Right ventricle myocardium superior (tissue), 1 donor: ENCODE results near the gene PHLDA2. TPM values are rescaled to one million over a fixed set of nuclear protein-coding genes. Genes with fewer than 3 reads are reported as not detected.

ENCODE experiments used
- ATAC-seq: fragments of 200-7000 bp; cut with Tn5 transposase; one replicate; pipeline ENCODE4 v1.9.1; 2020; ENCODE audit warnings: mild to moderate bottlenecking; ENCODE audit not compliant: poor library complexity
- DNase-seq: peaks from one replicate; pipeline ENCODE4 v3.0.0-alpha.2; 2020
- intact Hi-C: fragments of 100-400 bp; cut with DNase I; formaldehyde crosslinking; loops from one replicate; pipeline ENCODE4 v1.11.2; 2022
- total RNA-seq: library from RNA; stranded (reverse); fragmentation: NEBNext Ultra II Directional; extraction: Animal tissue kit (Norgen Biotek cat#: 25700); gene quantifications from one replicate; pipeline ENCODE4 v1.2.1, GENCODE V29; 2021
- donor health status: DM: no; HTN: yes; CAD: no; lungs with severe emphysema.

PHLDA2 gene
- total RNA-seq, 1 donor from 2014 or later = 1.1 TPM

DNA sequence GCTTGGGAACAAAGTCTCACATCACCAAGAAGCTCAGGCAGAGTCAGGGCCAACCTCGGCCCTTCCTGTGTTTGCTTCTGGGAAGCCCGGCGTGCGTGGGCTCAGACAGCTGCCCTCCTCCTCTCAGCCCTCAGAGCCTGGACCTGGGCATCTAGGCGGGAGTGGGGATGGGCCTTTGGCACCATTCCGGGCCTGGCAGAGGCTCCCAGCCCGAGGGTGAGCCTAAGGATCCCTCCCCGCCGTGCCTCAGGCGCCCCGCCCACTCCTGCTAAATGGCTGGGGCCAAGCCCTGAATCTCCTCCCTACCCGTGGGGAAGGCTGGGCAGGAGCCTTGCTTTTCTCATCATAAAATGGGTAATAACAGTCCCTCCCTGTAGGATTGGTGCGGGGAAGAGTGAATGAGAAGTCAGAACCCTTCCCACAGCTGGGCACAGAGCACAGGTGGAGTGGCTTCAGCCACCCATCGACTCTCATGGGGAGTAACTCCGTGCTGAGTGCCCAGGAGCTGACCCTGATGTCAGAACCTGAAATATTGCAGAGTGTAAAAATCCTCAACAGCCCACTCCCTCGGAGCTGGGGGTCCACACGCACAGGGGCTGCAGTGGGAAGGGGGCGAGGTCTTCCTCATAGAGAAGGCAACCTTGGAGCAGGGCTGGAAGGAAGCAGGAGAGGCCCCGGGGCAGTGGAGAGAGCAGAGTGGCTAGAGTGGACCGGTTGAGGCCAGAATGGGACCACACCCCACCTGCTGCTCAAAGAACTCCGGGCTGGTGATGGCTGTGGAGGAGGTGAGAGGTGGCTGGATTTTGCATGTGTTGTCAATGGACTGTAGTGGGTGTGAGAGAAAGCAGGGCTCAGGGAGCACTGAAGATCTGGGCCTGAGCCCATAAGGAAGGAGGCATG lies 24.8 kb downstream of the PHLDA2 start:
- no peak for ATAC-seq
- DNase-seq = no peak
- intact Hi-C loops = no loop called here

DNA sequence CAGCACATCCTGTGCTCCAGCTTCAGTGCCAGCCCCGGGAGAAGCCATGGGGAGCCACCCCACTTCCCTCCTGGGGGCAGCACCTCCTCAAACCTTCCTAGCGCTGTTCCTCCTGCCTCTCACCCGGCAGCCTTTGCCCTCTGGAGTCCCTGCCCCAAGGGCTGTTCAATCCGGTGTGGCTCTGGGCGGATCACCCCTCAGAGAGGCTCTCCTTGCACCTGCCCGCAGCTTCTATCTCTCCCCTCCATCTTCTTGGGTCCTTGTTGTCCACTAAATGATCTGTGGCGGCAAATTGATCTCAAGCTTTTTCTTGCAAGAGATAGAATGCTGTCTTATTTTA lies 25.6 kb downstream of the PHLDA2 start:
- DNase-seq = no peak
- ATAC-seq = no peak
- intact Hi-C loops = no loop called here

DNA sequence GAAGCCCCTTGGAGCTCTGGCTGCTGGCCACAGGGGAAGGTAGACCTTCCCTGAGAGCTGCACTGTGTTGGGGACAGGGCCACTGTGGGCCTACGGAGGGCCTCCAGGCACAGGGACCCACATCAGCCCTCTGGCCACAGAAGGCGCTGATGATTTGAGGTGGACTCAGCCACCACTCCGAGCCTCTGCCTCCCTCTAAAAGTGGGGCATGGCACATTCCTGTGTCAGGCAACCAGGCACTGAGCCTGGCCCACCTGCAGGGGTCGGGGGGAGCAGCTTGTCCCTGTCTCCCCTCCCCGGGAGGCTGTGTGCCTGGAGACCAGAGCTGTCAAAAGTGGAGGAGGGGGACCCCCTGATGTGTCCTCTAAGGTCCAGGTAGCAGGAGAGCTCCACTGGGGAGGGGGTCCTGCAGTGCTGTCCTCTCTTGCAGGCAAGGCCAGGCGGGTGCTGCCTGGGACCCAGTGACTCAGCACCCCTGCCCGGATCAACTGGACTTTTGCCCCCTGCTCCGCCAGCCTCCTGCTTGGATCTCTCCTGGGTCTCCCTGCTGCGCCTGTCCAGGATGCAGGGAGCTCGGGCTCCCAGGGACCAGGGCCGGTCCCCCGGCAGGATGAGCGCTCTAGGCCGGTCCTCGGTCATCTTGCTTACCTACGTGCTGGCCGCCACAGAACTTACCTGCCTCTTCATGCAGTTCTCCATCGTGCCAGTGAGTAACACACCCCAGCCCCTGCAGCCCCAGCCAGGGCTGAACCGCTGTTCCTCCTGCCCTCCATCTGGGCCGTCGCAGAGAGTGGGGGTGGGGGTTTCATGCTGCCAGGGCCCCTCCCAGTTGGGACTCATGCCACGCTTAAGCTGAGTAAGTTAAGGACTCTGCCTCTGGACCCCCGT lies 26.2 kb downstream of the PHLDA2 start:
- intact Hi-C loops = no loop called here
- DNase-seq (no peak), ATAC-seq (no peak)

DNA sequence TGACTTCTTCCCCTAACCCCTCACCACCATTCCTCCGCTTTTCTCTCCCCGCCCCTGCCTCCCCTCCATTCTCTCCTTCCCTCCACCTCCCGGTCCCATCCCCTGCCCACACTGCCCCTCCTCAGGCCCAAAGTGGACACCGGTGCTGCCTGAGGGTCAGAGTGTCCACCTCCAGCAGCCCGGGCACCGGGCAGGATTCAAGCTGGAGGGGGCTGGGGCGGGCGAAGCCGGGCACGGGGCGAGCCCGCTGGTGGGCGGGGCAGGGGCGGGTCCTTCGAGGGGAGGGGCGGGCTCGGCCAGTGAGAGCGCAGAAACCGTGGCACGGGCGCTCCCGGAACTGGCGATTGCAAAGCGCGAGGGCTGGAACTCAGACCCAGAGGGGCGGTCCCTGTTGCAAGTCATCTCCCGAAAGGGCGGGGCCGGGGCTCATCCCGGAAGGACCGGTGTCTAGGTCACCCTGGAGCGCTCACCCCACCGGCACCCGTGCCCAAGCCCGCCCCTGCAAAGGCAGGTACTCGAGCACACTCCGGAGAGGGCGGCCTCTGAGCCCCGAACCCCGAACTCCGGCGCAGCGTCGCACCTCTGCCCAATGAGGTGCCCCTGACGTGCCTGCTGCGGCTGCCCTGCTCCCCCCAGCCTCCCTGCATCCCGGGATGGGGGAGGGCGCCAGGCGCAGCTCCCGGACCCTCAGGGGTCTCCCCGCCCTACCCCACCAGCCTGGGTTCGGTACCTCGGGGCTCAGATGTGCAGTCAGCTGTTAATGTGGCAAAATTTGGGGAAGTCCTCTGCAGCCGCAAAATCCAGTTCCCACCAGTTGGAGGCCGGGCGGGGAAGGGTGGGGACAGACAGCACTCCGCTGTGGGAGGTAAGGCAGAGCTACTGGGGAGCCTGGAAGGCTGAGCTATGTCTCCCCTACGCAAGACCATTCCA lies 27.1 kb downstream of the PHLDA2 start:
- peak; percentile 97 for DNase-seq
- ATAC-seq = peak; percentile 93
- intact Hi-C loops = no loop called here

DNA sequence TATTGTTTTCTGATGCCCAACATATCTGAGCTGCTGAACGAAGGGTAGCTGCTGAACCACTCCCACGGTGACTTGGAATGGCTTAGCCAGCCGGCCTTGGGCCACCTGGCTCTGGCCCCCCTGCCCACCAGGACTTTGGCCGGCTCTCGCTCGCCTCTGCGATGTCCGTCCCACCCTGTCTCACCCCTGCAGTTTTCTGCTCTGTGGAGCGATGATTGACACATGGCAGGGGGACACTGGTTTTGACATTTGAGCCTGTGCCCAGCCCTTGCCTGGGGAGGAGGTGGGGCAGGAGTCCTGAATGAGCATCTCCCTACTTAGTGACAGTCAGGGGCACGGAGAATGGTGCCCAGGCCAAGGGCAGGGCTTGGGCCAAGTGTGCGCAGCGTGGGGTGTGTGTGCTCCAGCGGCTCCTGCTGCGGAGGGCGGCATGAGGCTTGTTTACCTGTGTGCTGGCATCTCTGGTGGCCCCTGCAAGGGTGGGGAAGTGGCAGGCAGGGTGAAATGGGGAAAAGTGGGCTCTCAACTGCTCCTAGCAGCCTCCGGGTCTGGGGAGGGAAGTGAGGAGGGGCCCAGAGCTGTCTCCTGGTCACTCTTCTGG lies 27.9 kb downstream of the PHLDA2 start:
- ATAC-seq = peak; percentile 5
- DNase-seq = no peak
- intact Hi-C loops = no loop called here

DNA sequence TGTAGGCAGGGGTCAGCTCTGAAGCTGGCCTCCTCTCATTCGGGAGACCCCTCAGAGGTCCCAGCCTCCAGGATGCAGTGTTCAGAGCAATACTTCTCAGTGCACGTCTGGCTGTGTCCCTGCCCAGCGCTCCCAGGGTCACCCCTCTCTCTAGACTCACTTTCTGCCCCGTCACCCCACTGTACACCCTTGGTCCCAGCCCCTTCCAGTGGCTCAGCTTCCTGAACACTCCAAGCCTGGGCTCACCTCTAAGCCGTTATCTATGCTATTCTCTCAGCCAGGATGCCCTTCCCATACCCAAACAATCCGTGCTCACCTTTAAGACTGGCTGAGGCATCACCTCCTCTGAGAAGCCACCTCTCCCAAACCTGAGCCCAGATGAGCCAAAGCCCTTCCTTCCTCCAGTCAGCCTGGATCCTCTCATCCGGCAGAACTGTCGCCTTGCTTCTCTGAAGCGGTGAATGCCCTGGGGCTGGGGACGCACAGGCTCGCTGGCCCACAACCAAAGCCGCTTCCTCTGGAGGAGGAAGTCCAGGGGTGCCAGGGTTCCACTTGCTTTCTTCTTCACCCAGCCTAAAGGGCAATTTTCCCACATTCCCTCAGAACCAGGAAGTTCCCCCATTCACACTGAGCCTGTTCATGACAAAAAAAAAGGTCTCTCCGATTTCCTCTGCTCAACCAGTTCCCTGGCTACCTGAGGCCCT lies 30.0 kb downstream of the PHLDA2 start:
- ATAC-seq (no peak), DNase-seq (peak; percentile 73)
- intact Hi-C loops = no loop called here

DNA sequence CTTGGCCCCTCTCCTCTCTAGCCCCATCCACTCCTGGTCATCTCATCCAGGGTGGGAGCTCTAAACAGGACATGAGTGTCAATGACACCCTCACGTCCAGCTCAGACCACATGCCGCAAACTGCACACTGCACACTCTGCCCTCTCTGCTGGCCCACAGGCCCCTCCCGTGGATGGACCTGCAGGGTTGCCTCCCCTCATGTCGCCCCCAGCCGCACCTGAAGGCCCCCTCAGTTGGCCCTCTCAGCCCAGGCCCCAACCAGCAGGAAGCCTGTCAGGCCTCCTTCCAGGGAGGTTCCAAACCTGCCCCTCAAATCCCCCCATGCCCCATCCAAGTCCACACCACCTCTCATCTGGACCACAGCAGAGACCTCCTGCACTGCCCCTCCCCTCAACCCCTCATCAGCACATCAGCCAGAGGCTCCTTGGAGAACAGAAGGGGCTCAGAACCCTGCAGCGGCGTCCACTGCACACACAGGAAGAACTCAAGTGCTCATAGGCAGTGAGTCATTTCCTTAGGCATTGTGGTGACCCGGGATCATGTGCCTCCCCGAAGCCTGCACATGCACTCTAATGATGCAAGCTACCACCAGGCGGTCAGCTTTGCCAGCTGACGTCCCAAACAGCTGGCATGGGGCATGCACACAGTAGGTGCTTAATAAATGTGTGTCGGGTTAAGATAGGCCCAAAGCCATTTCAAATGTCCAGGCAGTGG lies 30.7 kb downstream of the PHLDA2 start:
- ATAC-seq (peak; percentile 23), DNase-seq (peak; percentile 77)
- intact Hi-C loops = no loop called here

DNA sequence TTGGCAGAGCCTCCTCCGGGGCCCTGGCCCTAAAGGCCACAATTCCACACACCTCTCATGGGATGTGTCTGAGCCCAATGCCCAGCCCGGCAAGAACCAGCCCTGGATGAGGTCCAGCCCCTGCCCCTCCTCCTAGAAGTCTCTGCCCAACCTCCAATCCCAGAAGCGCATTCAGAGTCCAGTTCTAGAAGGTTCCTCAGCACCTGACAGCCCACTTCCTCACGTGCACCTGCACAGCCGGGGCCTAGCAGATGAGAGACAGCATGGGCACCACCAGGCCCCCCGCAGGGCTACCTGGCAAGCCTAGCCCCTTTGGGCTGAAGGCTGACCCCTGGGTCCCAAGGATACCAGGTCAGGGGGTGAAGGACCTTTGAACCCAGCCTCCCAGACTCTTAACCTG lies 32.2 kb downstream of the PHLDA2 start:
- DNase-seq (no peak), ATAC-seq (no peak)
- intact Hi-C loops = no loop called here

DNA sequence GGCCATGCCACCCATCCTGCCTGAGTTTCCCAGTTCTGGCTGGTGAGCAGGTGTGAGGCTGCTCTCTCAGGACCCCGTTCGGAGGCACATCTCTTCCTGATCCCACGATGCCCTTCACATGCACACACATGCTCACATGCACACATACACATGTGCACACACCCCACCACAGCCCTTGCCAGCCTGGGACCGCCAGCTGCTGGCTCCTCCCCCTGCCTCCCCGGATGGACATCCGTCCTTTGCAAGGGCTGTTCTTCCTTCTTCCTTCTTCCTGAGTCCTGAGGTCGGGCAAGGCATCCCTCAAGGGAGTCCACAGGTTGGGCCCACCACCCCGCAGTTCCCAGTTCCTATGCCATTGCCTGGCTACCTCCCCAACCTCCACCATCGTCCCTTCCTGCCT lies 33.2 kb downstream of the PHLDA2 start:
- intact Hi-C loops = no loop called here
- no peak for ATAC-seq

DNA sequence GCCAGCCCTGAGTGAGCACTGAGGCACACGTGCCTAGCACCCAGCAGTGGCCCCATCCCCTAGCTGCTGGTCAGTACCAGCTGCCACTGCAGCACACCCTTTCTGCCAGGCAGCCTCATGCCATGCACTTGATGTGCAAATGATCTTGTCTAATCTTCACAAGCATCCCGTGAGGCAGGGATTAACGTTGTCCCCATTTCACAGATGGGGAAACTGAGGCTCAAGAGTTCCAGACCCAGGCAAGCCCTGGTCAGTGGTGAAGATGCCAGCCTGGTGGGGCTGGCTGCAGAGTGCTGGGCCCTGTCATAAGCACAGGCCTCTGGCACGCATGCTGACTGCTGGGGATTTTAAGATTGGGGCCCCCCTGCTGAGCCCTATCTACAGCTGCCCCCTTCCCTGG lies 35.3 kb downstream of the PHLDA2 start:
- intact Hi-C loops = loop anchor here (5.0 kb wide), 1 partner anchor 462 kb away; no protein-coding TSS in a partner anchor
- ATAC-seq (no peak), DNase-seq (no peak)

More for the DNA sequence above, 33.2 kb downstream of the PHLDA2 start:
- DNase-seq = no peak

DNA sequence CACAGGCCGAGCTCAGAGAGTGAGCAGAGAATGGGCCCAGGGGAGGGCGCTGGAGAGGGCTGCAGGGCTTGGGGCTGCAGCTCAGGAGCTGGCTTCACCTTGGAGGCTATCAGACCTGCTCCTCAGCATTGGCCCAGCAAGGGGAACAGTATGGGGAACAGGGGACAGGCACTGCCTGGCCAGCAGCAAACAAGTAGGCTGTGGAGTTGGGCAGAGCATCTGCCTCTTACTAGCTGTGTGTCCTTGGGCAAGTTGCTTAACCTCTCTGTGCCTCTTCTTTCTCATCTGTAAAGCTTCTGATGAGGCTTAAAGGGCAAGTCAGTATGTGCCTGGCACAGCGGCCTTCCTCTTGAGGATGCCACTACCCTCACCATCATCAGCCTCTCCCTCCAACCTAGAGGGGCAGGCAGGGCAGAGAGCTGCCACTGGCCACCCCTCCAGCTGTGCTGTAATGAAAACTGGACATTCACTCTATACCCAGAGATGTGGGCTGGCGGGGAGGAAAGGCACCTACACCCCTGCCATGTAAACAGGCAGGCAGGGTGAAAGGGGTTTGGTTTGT lies 36.2 kb downstream of the PHLDA2 start:
- ATAC-seq = no peak
- intact Hi-C loops = loop anchor here (5.0 kb wide), 1 partner anchor 461 kb away; no protein-coding TSS in a partner anchor
- DNase-seq = no peak

DNA sequence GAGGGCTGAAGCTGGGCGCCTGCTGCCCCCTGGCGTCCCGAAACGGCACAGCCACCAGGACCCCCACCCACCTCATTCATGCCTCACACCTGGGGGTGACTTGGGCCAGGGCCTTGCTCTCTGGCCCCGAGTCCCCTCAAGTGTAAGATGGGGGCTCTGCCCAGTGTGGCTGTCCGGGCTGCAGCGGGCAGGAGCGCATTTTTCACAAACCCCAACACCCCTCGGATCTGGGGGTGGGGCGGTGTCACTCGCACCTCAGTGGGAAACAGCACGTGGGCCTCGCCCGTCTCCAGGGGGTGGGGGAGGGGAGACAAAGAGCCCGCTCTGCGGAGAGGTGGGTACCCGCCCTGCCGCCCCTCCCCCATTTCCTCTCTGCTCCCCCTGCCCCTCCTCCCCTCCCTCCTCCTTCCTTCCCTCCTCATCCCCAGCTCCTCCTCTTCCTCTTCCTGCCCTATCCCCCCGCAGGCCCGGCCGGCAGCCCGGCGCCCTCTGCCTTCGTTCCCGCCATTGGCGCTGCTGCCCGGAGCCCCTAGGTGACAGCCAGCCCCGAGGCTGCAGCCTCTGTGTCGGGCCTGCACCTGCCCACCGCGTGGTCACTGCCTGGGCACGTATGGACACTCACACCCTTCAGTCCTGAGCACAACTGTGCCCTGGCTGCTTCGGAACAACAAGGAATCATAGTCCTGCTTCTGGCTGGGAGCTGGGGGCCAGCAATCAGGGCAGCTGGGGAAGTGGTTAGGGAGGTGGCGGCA lies 36.8 kb downstream of the PHLDA2 start:
- intact Hi-C loops = loop anchor here (5.0 kb wide), 1 partner anchor 460 kb away; no protein-coding TSS in a partner anchor
- ATAC-seq = peak; percentile 58
- peak; percentile 66 for DNase-seq

DNA sequence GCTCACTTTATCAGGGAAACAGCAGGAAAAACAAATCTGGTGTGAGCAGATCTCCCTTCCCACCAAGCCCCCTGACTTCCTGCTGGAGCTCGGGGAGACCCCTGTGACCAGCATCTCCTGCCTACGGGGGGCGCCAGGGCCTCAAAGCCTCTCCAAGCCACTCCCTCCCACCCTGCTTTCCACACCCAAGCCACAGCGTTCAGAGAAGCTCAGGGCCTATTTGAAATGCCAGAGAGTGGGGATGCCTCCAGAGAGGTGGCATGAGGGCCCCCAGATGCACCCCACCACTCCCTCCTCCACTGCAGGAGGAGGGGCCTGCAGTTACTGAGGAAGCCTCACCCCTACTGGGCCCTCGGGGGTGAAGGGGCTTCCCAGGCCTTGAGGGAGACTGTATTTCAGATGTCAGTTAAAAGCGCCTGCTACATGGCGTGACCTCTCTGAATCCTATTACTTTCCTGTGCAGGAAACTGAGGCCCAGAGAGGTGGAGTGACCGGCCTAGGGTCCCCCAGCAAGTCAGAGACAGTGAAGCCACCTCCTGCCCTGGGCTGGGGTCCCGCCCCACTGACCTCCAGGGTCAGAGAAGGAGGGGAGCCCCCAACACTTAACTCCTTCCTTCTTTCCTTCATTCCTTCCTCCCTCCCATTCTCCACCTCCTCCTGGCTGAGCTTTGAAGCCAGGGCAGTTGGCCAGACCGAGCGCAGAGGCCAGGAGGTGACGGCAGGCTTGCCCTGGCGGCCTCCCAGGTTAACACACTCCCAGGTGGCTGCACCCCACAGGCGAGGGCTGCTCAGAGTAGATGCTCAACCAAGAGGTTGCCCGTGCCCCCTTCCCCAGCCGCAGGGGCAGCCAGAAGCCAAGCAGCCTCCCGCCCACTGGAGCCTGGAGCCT lies 37.6 kb downstream of the PHLDA2 start:
- intact Hi-C loops = loop anchor here (5.0 kb wide), 1 partner anchor 459 kb away; no protein-coding TSS in a partner anchor
- peak; percentile 78 for DNase-seq
- peak; percentile 33 for ATAC-seq

DNA sequence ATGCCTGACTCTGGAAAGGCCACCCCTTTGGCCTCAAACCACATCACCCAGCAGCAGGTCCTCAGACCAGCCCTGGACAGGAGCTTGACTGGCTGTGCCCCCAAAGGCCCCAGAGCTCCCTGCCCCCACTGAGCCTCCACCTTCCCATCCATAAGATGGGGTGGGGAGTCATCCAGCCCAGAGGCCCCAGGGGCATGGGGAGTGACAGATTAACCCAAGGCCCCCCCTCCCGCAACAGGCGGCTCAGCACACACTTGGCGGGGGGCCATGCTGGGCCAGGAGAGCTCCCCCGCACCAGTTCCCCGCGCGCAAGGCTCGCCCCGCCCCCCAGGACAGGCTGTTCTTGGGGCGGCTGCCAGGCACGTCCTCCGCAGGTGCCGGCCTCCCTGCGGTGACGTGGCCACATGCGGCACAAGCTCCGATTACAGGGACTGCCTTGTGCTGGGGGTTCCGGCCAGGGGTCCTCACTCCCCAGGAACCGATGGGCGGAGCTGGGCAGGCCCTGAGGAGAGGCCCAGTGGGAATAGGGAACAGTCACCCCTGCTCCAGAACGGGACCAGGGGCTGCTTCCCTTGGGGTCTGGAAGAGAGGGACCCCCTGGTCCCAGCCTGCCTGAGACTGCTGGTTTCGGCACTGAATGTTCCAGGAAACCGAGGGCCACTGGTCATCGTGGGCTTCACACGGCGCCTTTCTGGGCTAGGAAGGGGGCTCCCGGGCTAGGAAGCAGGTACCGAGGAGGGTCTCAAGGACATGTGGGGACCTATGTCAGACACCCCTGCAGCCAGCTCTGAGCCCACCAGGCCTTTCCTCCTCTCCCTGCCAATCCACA lies 38.5 kb downstream of the PHLDA2 start:
- DNase-seq = peak; percentile 81
- ATAC-seq = peak; percentile 30
- intact Hi-C loops = loop anchor here (5.0 kb wide), 1 partner anchor 458 kb away; no protein-coding TSS in a partner anchor
